Measurements from ENCODE around the gene KCNJ10.
"Not testable (repeated sequence)": the region's sequence is repeated elsewhere in the genome, so short reads cannot be mapped to it uniquely, and the experiment has no call there.

The KCNJ10 gene

GRCh38 chr1:160069460-160070231 is at the start of gene KCNJ10:
Gene KCNJ10, minus strand, starts transcription at chr1:160070160. Its CDS starts 27,628 bp downstream, at chr1:160042532.
- peak; percentile 29 for DNase-seq

GRCh38 chr1:160118928-160119327 is 49.0 kb upstream of the KCNJ10 start:
- DNase-seq: no peak

DNA sequence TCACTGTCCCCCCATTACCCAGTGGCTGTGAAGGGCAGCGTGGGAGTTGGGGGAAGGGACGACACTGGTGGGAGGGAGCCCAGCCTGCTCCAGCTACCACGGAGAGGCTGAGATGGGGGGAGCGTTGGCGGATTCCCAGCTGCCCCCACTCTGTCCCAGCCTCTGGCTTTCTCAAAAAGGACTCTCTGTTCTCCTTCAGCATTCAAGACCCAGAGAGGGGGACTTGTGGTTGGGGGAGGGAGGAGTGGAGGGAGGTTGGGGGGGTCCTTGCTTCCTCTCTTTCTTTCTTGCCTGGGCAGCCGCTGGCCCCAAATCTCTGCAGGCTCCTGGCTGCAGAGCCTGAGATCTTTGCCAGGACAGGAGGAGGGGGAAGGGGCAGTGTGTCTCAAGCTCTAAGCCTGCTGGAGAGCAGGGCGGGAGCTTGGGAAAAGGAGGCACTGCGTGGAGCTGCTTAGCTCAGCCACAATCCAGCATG is 47.8 kb upstream of the KCNJ10 start:
- DNase-seq: peak; percentile 65

- DNase-seq: no peak
Measured at GRCh38 chr1:160117300-160117699, 47.3 kb upstream of the KCNJ10 start.

- no peak for DNase-seq
Measured at GRCh38 chr1:160116283-160117147, 46.6 kb upstream of the KCNJ10 start.

- no peak for DNase-seq
Measured at GRCh38 chr1:160115545-160116282, 45.8 kb upstream of the KCNJ10 start, which contains the start of gene ATP1A2. Gene ATP1A2, plus strand, starts transcription at chr1:160115759. Its CDS starts 103 bp downstream, at chr1:160115862.

DNA sequence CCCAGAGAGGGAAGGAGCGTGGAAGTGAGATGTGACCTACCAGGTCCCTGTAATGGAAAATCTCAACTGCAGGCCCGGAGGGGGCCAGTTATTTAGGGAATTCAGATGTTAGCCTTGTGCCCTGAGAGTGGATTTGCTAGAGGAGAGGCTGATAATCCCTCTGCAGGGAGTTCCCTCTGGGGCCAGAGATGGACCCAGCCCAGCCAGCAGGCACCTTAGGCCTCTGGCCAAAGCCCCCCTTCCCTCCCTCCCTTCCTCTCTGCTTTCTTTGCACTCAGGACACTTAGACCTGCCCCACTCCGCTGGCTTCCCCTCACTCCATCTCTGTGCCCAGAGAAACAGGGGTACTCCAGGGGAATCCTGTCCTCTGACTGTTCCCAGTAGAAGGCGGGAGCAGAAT is 44.1 kb upstream of the KCNJ10 start:
- DNase-seq: peak; percentile 36

- DNase-seq: no peak
Measured at GRCh38 chr1:160113407-160113806, 43.4 kb upstream of the KCNJ10 start.

GRCh38 chr1:160112357-160112756 is 42.4 kb upstream of the KCNJ10 start:
- no peak for DNase-seq

DNA sequence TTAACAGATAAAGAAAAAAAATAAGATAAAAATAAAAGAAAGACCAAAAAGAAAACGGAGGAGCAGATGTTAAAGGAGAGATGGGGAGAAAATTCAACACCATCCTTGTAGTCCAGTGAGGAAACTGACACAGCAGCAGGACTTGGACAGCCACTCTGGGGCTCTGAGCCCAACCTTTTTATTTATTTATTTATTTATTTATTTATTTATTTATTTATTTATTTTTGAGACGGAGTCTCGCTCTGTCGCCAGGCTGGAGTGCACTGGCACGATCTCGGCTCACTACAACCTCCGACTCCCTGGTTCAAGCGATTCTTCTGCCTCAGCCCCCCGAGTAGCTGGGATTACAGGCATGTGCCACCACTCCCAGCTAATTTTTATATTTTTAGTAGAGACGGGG is 41.5 kb upstream of the KCNJ10 start:
- DNase-seq: not testable (repeated sequence)

DNA sequence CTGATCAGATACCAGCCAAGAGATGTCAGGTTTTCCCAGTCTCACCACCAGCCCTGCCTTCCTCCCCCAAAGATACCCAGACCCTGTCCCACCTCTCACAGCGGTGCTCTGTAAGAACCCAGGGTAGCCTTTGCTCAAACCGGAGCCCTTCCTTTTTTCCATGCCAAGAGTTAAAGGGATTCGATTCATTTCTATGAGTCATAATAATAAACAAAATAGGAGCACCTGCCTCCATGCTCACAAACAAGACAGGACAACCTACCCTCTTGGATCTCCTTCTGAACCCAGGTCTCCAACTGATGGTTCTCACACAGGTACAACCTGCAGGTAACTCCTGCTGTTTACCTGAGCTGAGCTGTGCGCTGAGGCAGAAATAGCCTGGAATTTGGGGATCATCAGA is 39.7 kb upstream of the KCNJ10 start:
- no peak for DNase-seq

DNA sequence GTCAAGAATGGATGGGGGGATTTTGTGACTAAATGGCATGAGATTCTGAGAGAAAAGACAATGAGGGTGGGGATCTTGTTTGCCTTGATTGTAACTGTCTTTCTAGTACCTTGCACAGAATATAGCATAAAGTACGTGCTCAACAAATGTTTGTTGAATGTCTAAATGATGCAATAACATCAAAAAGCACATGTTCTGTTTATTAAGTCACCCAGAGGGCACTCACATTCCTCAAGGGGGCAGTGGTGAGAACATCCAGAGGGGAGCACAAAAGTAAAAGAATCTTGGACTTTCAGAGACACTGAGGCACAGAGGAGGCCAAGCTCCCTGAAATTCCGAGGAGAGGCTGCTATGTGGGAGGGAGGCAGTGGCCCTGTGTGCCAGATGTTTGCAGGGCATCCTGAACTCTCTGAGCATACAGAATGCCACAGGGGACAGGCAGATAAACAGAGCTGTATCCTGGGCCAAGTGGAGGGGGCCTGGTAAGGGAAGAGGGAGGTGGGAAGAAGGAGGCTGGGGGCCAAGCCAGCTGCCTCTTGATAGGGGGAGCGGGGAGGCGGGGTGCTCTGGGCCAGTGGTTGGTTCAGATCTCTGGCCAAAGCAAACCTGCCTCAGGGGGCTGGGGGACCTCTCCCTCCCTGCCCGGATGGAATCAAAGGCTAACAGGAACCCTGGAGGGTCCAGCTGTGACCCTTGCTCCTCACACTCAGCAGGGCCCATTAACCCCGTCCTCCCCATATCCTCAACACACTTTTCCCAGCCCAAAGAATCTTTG is 39.1 kb upstream of the KCNJ10 start:
- DNase-seq: peak; percentile 57

DNA sequence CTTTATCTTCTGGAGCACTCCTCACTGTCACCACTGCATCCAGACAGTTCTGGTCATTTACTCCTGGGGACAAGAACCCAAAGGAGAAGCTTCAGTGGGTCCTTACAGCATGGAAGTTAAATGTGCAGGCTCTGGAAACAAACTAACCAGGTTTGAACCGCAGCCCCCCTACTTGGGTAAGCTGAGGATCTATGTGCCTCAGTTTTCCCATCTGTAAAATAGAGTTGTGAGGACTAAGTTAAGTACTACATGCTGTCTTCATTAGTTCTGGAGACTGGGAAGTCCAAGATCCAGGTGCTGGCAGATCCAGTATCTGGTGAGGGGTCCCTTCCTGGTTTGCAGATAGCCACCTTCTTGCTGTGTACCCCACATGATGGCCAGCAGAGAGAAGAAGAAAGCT is 37.6 kb upstream of the KCNJ10 start:
- no peak for DNase-seq

DNA sequence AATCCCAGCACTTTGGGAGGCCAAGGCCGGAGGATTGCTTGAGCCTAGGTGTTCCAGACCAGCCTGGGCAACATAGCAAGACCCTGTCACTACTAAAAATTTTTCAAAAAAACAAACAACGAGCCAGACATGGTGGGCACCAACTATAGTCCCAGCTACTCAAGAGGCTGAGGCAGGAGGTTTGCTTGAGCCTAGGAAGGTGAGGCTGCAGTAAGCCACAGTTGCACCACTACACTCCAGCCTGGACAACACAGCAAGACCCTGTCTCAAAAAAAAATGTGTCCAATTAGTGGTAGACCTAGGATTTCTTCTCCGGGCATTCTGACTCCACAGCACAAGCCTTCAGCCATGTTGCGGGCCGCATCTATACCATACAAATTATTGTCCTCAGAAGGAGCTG is 35.2 kb upstream of the KCNJ10 start:
- no peak for DNase-seq

DNA sequence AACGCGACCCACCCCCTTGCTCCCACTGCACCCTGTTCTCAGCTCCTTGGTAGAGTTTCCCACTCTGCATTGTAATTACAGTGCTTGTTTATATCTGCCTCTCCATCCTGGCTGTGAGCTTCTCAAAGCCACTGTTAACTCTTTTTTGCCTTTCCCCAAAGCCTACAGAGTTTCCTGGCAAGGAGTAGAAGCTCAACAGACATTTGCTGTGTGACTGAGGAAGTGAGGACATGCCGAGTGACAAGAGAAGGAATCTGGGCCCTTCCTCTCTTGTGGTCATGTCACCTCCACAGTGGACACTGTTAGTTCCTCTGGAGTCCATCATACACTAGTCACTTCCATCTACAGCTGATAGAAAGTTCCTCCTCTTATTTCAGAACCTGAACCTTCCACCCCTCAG is 34.5 kb upstream of the KCNJ10 start:
- no peak for DNase-seq

- no peak for DNase-seq
Measured at GRCh38 chr1:160103658-160104408, 33.9 kb upstream of the KCNJ10 start.

GRCh38 chr1:160101717-160102522 is 32.0 kb upstream of the KCNJ10 start:
- no peak for DNase-seq

DNA sequence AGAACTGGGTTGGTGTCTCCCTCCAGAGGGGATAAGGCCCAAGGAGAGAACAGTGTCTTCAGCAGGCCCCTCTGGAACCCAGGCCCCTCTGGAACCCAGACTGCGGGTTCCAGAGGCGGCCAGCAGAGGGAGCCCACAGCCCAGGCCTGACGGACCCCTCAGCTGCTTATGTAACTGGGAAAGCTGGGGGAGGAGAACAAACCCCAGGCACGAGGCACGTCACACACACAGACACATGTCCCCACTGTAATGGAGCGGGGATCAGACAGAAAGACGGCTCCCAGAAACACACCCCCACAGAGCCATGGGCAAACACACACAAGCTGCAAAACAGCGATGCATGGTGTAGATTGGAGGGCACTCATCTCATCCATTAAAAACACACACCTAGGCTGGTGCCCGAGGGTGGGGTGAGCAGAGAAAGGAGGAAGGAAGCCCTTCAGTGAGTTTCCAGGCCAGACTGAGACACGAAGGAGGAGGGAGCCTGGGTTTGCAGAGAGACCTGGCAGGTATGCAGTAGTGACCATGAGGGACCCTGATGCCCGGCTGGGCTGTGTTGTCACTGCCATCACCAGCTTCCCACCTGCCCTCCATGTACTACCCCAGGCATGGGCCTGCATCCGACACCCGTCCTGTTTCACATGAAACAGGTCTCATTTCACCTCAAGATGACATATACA is 31.2 kb upstream of the KCNJ10 start:
- peak; percentile 96 for DNase-seq

DNA sequence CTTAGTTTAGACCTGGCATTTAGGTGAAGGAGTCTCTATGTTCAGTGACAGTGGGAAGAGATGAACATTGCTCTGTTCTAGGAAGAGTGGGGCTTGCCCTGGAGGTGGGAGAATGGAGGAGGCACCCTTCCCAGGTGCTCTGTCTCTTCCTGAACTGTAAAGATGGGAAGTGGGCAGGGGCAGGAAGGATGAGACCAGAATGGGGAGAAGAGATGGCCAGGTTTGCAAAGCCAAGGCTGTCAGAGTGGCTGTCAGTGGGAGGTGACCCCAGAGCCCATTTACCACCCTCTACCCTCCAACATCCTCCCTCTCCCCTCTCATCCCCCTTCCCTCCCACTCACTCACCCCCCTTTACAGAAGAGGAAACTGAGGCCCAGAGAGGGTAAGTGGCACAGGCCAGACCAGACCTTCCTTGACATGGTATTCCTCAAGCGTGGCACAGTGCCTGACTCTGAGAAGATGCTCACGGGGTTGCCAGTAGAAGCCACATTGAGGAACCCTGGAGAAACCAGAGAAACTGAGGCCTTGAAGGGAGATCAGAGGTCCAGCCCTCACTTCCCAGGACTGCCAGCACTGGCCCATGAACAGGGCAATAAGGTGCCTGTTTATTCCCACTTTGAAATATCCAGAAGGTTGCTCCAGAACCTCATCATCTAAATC is 29.9 kb upstream of the KCNJ10 start:
- DNase-seq: no peak
